Tibial nerve (tissue), 4 donors: ENCODE data around the gene FCGR1A.
"Not testable (repeated sequence)": the region's sequence is repeated elsewhere in the genome, so short reads cannot be mapped to it uniquely, and the experiment has no call there.

Experiments
- CTCF ChIP-seq, 5 experiments: fragments of 200-600 bp in 3 of 5; fragments of 450-650 bp in 2 of 5; sonication (generic) in 3 of 5; IDR thresholded peaks; one replicate each; pipeline ENCODE4 v1.5.1; 2016 to 2019; ENCODE audit warnings: antibody characterized with exemption in 5 of 5, mild to moderate bottlenecking in 3 of 5, moderate library complexity in 2 of 5
- EP300 ChIP-seq, 2 donors: sonication (generic); formaldehyde crosslinking; IDR thresholded peaks; one replicate each; pipeline ENCODE4 v1.6.1; 2017; ENCODE audit warnings: antibody characterized with exemption in 2 of 2, mild to moderate bottlenecking in 1 of 2
- POLR2A ChIP-seq, 2 donors: fragments of 450-650 bp; IDR thresholded peaks; one replicate each; pipeline ENCODE4 v1.6.1; 2017; ENCODE audit warnings: antibody characterized with exemption in 2 of 2, mild to moderate bottlenecking in 2 of 2, moderate library complexity in 2 of 2

GRCh38 chr1:149792912-149793515 lies 10.5 kb downstream of the FCGR1A start:
- TF ChIP-seq CTCF (IDR thresholded peaks at IDR 0.05) = peak; percentile 43 to 91 (median 64)
- not testable (repeated sequence) for TF ChIP-seq POLR2A, EP300 (IDR thresholded peaks at IDR 0.05)
